K562 (cell line): Measurements from ENCODE around the gene IL27RA. TPM values are rescaled to one million over a fixed set of nuclear protein-coding genes. Genes with fewer than 3 reads are reported as not detected.

Experiments used
- ATAC-seq: fragments of 200-7000 bp; cut with Tn5 transposase; 3 replicates; pipeline ENCODE4 v1.9.1; 2020; ENCODE audit warnings: moderate library complexity
- BruUV-seq: library from RNA; stranded (reverse); fragments of 400-500 nt; replicated peaks from 2 replicates; lab custom pipeline; 2021; lab: Mats Ljungman, UMichigan
- CTCF ChIA-PET: fragments of 300-600 bp; formaldehyde crosslinking; extraction: SDS; loops from one replicate; lab custom pipeline; 2021; ENCODE audit warnings: low intra/inter-chr PET ratio; lab: Yijun Ruan, JAX
- POLR2A ChIA-PET: fragments of 300-600, 350-650 bp; sonication (Branson Sonifier 250); formaldehyde crosslinking; extraction: SDS; loops from one replicate; lab custom pipeline; 2021; ENCODE audit warnings: antibody characterized with exemption, inconsistent platforms; lab: Yijun Ruan, JAX
- DNase-seq, 4 experiments: peaks; one replicate each; pipeline versions ENCODE4 v3.0.0 to v3.0.0-alpha.2; 2011 to 2018; ENCODE audit warnings: low spot score in 3 of 4, mixed read lengths in 3 of 4; ENCODE audit errors: extremely low read depth in 1 of 4
- FAIRE-seq: peaks from 2 replicates; lab custom pipeline; 2011; peaks lifted over from hg19 to GRCh38; lab: Jason Lieb, UNC
- H2AFZ ChIP-seq: 2 replicates; pipeline ENCODE4 v1.6.0; 2011; ENCODE audit warnings: low read depth, low read length, control low read depth, inconsistent platforms
- H3K27ac ChIP-seq: fragments of 200-600 bp; 3 replicates; pipeline ENCODE4 v1.8.0; 2011; ENCODE audit warnings: low read depth, mild to moderate bottlenecking, control low read depth, inconsistent platforms, low read length, moderate library complexity, mixed read lengths; ENCODE audit errors: extremely low read depth
- H3K27me3 ChIP-seq, 2 experiments: fragments of 300-600 bp in 1 of 2; 2 replicates in 1 of 2; 3 replicates in 1 of 2; pipeline versions ENCODE4 v1.6.0 to v1.8.0; 2011; ENCODE audit warnings: inconsistent platforms in 2 of 2, low read length in 2 of 2, mild to moderate bottlenecking in 1 of 2, mixed read lengths in 1 of 2, moderate library complexity in 1 of 2; ENCODE audit not compliant: control insufficient read depth in 2 of 2, insufficient read depth in 2 of 2
- H3K36me3 ChIP-seq: fragments of 300-600 bp; 3 replicates; pipeline ENCODE4 v1.8.0; 2011; ENCODE audit warnings: mild to moderate bottlenecking, low read length, inconsistent platforms; ENCODE audit not compliant: control insufficient read depth, insufficient read depth
- H3K4me1 ChIP-seq, 2 experiments: fragments of 200-600 bp in 1 of 2; replicated peaks in 1 of 2; 2 replicates in 1 of 2; 3 replicates in 1 of 2; pipeline versions ENCODE4 v1.5.1 to v1.8.0; 2011; ENCODE audit warnings: inconsistent platforms in 2 of 2, low read length in 2 of 2, mild to moderate bottlenecking in 1 of 2, mixed read lengths in 1 of 2, moderate library complexity in 1 of 2; ENCODE audit not compliant: control insufficient read depth in 2 of 2, insufficient read depth in 2 of 2
- H3K4me2 ChIP-seq: 2 replicates; pipeline ENCODE4 v1.6.1; 2011; ENCODE audit warnings: low read length, control low read depth, inconsistent platforms, mixed read lengths; ENCODE audit not compliant: insufficient read depth
- H3K4me3 ChIP-seq: fragments of 200-600 bp; sonication (generic), shearing (Covaris generic); 2 replicates; pipeline ENCODE4 v1.5.1; 2016; ENCODE audit warnings: control low read depth, inconsistent platforms
- H3K79me2 ChIP-seq: fragments of 200-600 bp; 3 replicates; pipeline ENCODE4 v1.8.0; 2011; ENCODE audit warnings: low read length, inconsistent platforms; ENCODE audit not compliant: control insufficient read depth, insufficient read depth
- H3K9ac ChIP-seq, 2 experiments: 2 replicates each; pipeline versions ENCODE4 v1.6.0 to v1.6.1; 2011; ENCODE audit warnings: low read depth in 2 of 2, low read length in 2 of 2, control low read depth in 1 of 2, inconsistent platforms in 1 of 2, mild to moderate bottlenecking in 1 of 2, mixed read lengths in 1 of 2; ENCODE audit not compliant: insufficient read depth in 1 of 2
- H3K9me1 ChIP-seq: one replicate; pipeline ENCODE4 v1.6.0; 2011; ENCODE audit warnings: inconsistent platforms, mild to moderate bottlenecking, low read length, moderate library complexity; ENCODE audit not compliant: control insufficient read depth, insufficient read depth
- H3K9me3 ChIP-seq: replicated peaks from 2 replicates; pipeline ENCODE4 v1.5.1; 2011; ENCODE audit warnings: low read depth, low read length, inconsistent platforms; ENCODE audit not compliant: control insufficient read depth, insufficient read depth
- H4K20me1 ChIP-seq: replicated peaks from 2 replicates; pipeline ENCODE4 v1.6.1; 2011; ENCODE audit warnings: low read length, inconsistent platforms, mixed read lengths; ENCODE audit not compliant: control insufficient read depth, insufficient read depth
- DPF2 ChIP-seq: fragments of 450-650 bp; IDR thresholded peaks from 2 replicates; pipeline ENCODE4 v1.6.1; 2016
- HNRNPH1 ChIP-seq: fragments of 200-400 bp; formaldehyde crosslinking; optimal IDR thresholded peaks from 2 replicates; pipeline ENCODE3; 2017; ENCODE audit warnings: low read depth, mild to moderate bottlenecking, low read length, moderate library complexity
- NONO ChIP-seq, 2 experiments: fragments of 200-400 bp in 1 of 2; fragments of 450-650 bp in 1 of 2; formaldehyde crosslinking in 1 of 2; IDR thresholded peaks; 2 replicates each; pipeline ENCODE4 v1.6.1; 2017; ENCODE audit warnings: low read depth in 2 of 2, mild to moderate bottlenecking in 2 of 2, moderate library complexity in 2 of 2, low read length in 1 of 2
- NR3C1 ChIP-seq: sonication (generic); formaldehyde crosslinking; IDR thresholded peaks from 2 replicates; pipeline ENCODE4 v1.8.1; 2022; ENCODE audit warnings: missing genetic modification reagents
- SMAD2 ChIP-seq: fragments of 150-350 bp; IDR thresholded peaks from 2 replicates; pipeline ENCODE4 v1.6.1; 2014; ENCODE audit warnings: low read depth, mild to moderate bottlenecking, low read length
- ZBTB5 ChIP-seq: fragments of 450-650 bp; IDR thresholded peaks from 2 replicates; pipeline ENCODE4 v1.6.1; 2017; ENCODE audit warnings: antibody characterized with exemption
- ZNF121 ChIP-seq: sonication (generic); formaldehyde crosslinking; conservative IDR thresholded peaks from 2 replicates; pipeline ENCODE4 v1.8.0; 2022; ENCODE audit warnings: missing genetic modification reagents
- WGBS: fragments of 100-300 bp; shearing (Covaris generic); methylation state at CpG from one replicate; pipeline ENCODE4 v1.1.6; 2016; ENCODE audit warnings: low coverage, mixed read lengths; ENCODE audit not compliant: insufficient coverage; ENCODE audit errors: missing lambda C conversion rate; 5-methylcytosine and 5-hydroxymethylcytosine counted together
- in situ Hi-C: fragments of 300-500 bp; cut with MboI; formaldehyde crosslinking; loops from 4 replicates; pipeline ENCODE4 v1.15.0; 2018; ENCODE audit warnings: inconsistent platforms, mixed read lengths
- intact Hi-C: fragments of 100-400 bp; cut with micrococcal nuclease; formaldehyde crosslinking; loops from 2 replicates; pipeline ENCODE4 v1.14.2; 2022
- polyA plus RNA-seq, 8 experiments: library from polyadenylated mRNA; depleted of rRNA in 4 of 8; stranded (reverse) in 5 of 8; unstranded in 3 of 8; fragments of >200 nt; fragmentation: Nextera tagmentation in 2 of 8; fragmentation: Illumina TruSeq in 1 of 8; extraction: Ambion mirVana in 2 of 8; extraction: Trizol in 1 of 8; gene quantifications; 2 replicates each; pipeline versions ENCODE4 v1.2.1 to v1.2.3, GENCODE V29; 2011 to 2014; ENCODE audit warnings: inconsistent platforms in 1 of 8, missing spikeins in 1 of 8
- total RNA-seq, 7 experiments: library from RNA; depleted of rRNA in 6 of 7; stranded (reverse); fragments of >200 nt in 6 of 7; fragmentation: Illumina TruSeq in 2 of 7; extraction: Trizol in 2 of 7; gene quantifications; 2 replicates each; pipeline versions ENCODE4 v1.2.1 to v1.2.3, GENCODE V29; 2011 to 2021; ENCODE audit warnings: low replicate concordance in 1 of 7

IL27RA gene
- total and polyA plus RNA-seq, 9 of the 15 experiments (the other 6 are each of a cell fraction or from before 2014, with no cell fraction given) = 1.9 to 15.9 (median 12.0) TPM

GRCh38 chr19:13990085-13990484, 41.5 kb upstream of the IL27RA start:
- Histone ChIP-seq H3K79me2 (no peaks in the 10 kb centered on the region; the same call in 2 of the 3 replicates), H2AFZ (no peak overlapping the region), H3K27ac (no peak overlapping the region), H3K4me3 (no peak overlapping the region), H3K9ac (peak overlapping the region in 1 of 2 experiments; percentile 68; a peak in 2 of 4 replicates), H3K36me3 (peaks cover 43% of the 10 kb centered on the region; the same call in 1 of the 3 replicates), H3K27me3 (no peaks in the 10 kb centered on the region)
- no TSS peak for BruUV-seq
- intact Hi-C loops = no loop called here
- ATAC-seq = no peak
- no peak for DNase-seq
- ChIA-PET CTCF (no interaction called here), POLR2A (interaction anchor here (1.1 to 1.5 kb wide), 3 partner anchors 9 to 17 kb away, joined by 3 to 7 read pairs (median 3); partner anchors contain the start of gene RFX1)
- in situ Hi-C loops = no loop called here
- TF ChIP-seq DPF2 (no peak), NONO (IDR thresholded peaks at IDR 0.05; ENCODE audit: low read depth in 2 of 2, low read length in 1 of 2) (no peak), HNRNPH1 (no peak), SMAD2 (no peak), NR3C1 (CRISPR knock-in tag) (no peak)
- TF ChIP-seq, all 486 proteins: peak for 0
- H3K4me2 ChIP-seq = no peak overlapping the region
- no peak for FAIRE-seq
- WGBS = 84% methylated on average over 8 of the region's 8 CpGs
- H3K9me3 ChIP-seq = no peaks in the 10 kb centered on the region
- H3K9me1 ChIP-seq = peaks cover 8% of the 10 kb centered on the region
- H3K4me1 ChIP-seq = peaks cover 0 to 27% of the 10 kb centered on the region in 2 experiments; a peak in 2 of 5 replicates
- H4K20me1 ChIP-seq = no peaks in the 10 kb centered on the region

- Histone ChIP-seq H3K4me3 (no peak overlapping the region), H3K9ac (0 out of 4 replicates have a peak overlapping the region, but pooled peaks of 1 of the 2 experiments have one; percentile 12), H3K9me1 (peaks cover 5% of the 10 kb centered on the region), H3K27me3 (no peaks in the 10 kb centered on the region), H3K79me2 (no peaks in the 10 kb centered on the region; the same call in 2 of the 3 replicates), H3K36me3 (peaks cover 56% of the 10 kb centered on the region; the same call in 1 of the 3 replicates), H3K9me3 (no peaks in the 10 kb centered on the region), H4K20me1 (no peaks in the 10 kb centered on the region), H3K27ac (no peak overlapping the region), H2AFZ (no peak overlapping the region), H3K4me1 (peaks cover 0 to 23% of the 10 kb centered on the region in 2 experiments; a peak in 3 of 5 replicates), H3K4me2 (no peak overlapping the region)
- intact Hi-C loops (no loop called here), in situ Hi-C loops (no loop called here)
- TF ChIP-seq ZBTB5 = no peak
- peak; percentile 33; the same call in 1 of the 2 replicates for TF ChIP-seq ZNF121 (CRISPR knock-in tag)
- ATAC-seq (no peak), FAIRE-seq (no peak), DNase-seq (no peak)
- POLR2A ChIA-PET = no interaction called here
- WGBS = 84% methylated on average over 7 of the region's 7 CpGs
- BruUV-seq = no TSS peak
- CTCF ChIA-PET = no interaction called here
These were observed 39.5 kb upstream of the IL27RA start for GRCh38 chr19:13992025-13992424.
